Lung (tissue), 12 donors: ENCODE results near the gene GTF3C5. TPM values are rescaled to one million over a fixed set of nuclear protein-coding genes. Genes with fewer than 3 reads are reported as not detected.

ENCODE experiments used
- ATAC-seq: fragments of 200-7000 bp; cut with Tn5 transposase; one replicate; pipeline ENCODE4 v1.9.1; 2020; ENCODE audit warnings: moderate number of reproducible peaks; ENCODE audit not compliant: insufficient read depth, low FRiP score
- DNase-seq, 3 donors: peaks; one replicate each; pipeline ENCODE4 v3.0.0-alpha.2; 2013 to 2017
- H3K27ac ChIP-seq, 2 donors: one replicate each; pipeline ENCODE4 v1.5.1; 2013; ENCODE audit warnings: mild to moderate bottlenecking in 2 of 2, moderate library complexity in 2 of 2, control low read depth in 1 of 2, inconsistent platforms in 1 of 2, low read depth in 1 of 2, low read length in 1 of 2
- H3K27me3 ChIP-seq, 3 donors: one replicate each; pipeline ENCODE4 v1.5.1; 2013; ENCODE audit warnings: low read length in 2 of 3; ENCODE audit not compliant: control insufficient read depth in 3 of 3, insufficient read depth in 3 of 3
- H3K36me3 ChIP-seq, 4 donors: one replicate each; pipeline ENCODE4 v1.5.1; 2013; ENCODE audit warnings: low read length in 4 of 4, mild to moderate bottlenecking in 1 of 4, moderate library complexity in 1 of 4; ENCODE audit not compliant: control insufficient read depth in 4 of 4, insufficient read depth in 4 of 4
- H3K4me1 ChIP-seq, 5 donors: one replicate each; pipeline ENCODE4 v1.5.1; 2013; ENCODE audit warnings: low read length in 5 of 5, mild to moderate bottlenecking in 2 of 5, moderate library complexity in 1 of 5; ENCODE audit not compliant: control insufficient read depth in 5 of 5, insufficient read depth in 5 of 5
- H3K4me3 ChIP-seq: one replicate; pipeline ENCODE4 v1.5.1; 2013; ENCODE audit warnings: mild to moderate bottlenecking, control low read depth, moderate library complexity
- H3K9ac ChIP-seq, 2 donors: one replicate each; pipeline ENCODE4 v1.5.1; 2013; ENCODE audit warnings: low read length in 2 of 2, control low read depth in 1 of 2; ENCODE audit not compliant: insufficient read depth in 1 of 2
- H3K9me3 ChIP-seq, 4 donors: one replicate each; pipeline ENCODE4 v1.5.1; 2013; ENCODE audit warnings: low read length in 3 of 4, mild to moderate bottlenecking in 1 of 4, moderate library complexity in 1 of 4; ENCODE audit not compliant: control insufficient read depth in 4 of 4, insufficient read depth in 3 of 4
- WGBS, 2 donors: extraction: QIAGEN DNeasy Blood & Tissue Kit; methylation state at CpG; one replicate each; pipeline ENCODE4 v1.1.7; 2013; 5-methylcytosine and 5-hydroxymethylcytosine counted together
- polyA plus RNA-seq, 2 donors: library from polyadenylated mRNA; stranded (reverse); fragments of 200-250 nt; gene quantifications; one replicate each; pipeline ENCODE4 v1.2.1, GENCODE V29; 2013
- total RNA-seq, 2 donors: library from RNA; depleted of rRNA in 1 of 2; stranded (reverse); fragments of >200 nt in 1 of 2; gene quantifications; one replicate each; pipeline ENCODE4 v1.2.1, GENCODE V29; 2014 to 2021
- TF ChIP-seq, protein P1 (sequence below): IDR thresholded peaks from 2 replicates; pipeline ENCODE4 v1.5.1; 2012; ENCODE audit warnings: mild to moderate bottlenecking; ENCODE audit errors: control extremely low read depth, extremely low read depth
- donor health status: control.
- donor health status: control.
- donor health status: Bipolar disorder and iron deficiency.
- donor health status: healthy.
- donor health status: DM: yes; HTN: yes; CAD: no.

The GTF3C5 gene
- total and polyA plus RNA-seq, 4 donors, result 41.0 to 60.0 (median 45.5) TPM

DNA sequence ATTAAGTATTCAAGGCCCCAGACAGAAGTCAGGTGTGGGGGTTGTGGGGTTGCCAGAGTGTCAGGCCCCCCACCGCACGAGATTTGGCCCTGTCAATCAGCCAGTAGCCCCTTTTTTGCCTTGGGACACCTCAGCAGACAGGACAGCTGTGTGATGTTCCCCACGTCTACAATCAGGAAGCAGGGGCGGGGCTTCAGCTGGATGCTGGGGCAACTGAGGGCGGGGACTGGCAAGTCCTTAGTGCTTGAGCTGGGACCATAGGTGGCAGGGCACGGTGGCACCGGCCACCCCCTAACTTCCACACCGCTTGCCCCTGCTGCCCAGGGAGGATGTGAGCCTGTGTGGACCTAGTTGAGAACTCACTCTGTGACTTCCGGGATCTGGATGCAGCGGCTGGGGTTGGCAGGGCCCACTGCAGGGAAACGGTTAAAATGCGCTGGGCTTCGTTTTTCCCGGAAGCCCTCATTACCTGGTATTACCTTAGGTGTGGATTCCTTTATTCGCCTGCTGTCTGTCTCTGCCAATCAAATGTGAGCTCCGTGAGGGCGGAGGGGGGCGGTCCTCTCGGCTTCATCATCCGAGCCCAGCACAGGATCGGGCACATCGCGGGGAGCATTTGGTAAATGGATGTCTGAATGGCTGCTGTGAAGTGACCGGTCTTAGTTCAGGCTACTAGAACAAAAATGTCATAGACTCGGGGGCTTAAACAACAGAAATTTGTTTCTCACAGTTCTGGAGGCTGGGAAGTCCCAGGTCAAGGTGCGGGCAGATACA is 7.5 kb upstream of the GTF3C5 start:
- WGBS, 2 donors, result 66 to 70% methylated on average over 26 of the region's 26 CpGs

GRCh38 chr9:133026426-133026825 is 4.4 kb upstream of the GTF3C5 start:
- Histone ChIP-seq H3K9me3 (no peaks in the 10 kb centered on the region), H3K9ac (no peak overlapping the region)
- DNase-seq, result no peak

More for the DNA sequence above, 7.5 kb upstream of the GTF3C5 start:
- peak in 2 of 3 donors; percentile 33 to 35 for DNase-seq
- no peaks in the 10 kb centered on the region for H3K36me3 ChIP-seq
- no peak overlapping the region for H3K9ac ChIP-seq
- TF ChIP-seq, protein P1, sequence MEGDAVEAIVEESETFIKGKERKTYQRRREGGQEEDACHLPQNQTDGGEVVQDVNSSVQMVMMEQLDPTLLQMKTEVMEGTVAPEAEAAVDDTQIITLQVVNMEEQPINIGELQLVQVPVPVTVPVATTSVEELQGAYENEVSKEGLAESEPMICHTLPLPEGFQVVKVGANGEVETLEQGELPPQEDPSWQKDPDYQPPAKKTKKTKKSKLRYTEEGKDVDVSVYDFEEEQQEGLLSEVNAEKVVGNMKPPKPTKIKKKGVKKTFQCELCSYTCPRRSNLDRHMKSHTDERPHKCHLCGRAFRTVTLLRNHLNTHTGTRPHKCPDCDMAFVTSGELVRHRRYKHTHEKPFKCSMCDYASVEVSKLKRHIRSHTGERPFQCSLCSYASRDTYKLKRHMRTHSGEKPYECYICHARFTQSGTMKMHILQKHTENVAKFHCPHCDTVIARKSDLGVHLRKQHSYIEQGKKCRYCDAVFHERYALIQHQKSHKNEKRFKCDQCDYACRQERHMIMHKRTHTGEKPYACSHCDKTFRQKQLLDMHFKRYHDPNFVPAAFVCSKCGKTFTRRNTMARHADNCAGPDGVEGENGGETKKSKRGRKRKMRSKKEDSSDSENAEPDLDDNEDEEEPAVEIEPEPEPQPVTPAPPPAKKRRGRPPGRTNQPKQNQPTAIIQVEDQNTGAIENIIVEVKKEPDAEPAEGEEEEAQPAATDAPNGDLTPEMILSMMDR, result no peak
- ATAC-seq, result no peak
- no peak overlapping the region for H3K27ac ChIP-seq
- no peaks in the 10 kb centered on the region for H3K9me3 ChIP-seq
- H3K27me3 ChIP-seq, result no peaks in the 10 kb centered on the region
- H3K4me1 ChIP-seq, result no peaks in the 10 kb centered on the region
- H3K4me3 ChIP-seq, result no peak overlapping the region

GRCh38 chr9:133027134-133027533 is 3.7 kb upstream of the GTF3C5 start:
- ATAC-seq (no peak), DNase-seq (no peak)
- Histone ChIP-seq H3K27me3 (no peaks in the 10 kb centered on the region), H3K9ac (no peak overlapping the region), H3K4me3 (no peak overlapping the region), H3K36me3 (no peaks in the 10 kb centered on the region), H3K27ac (no peak overlapping the region), H3K9me3 (no peaks in the 10 kb centered on the region), H3K4me1 (peaks cover 5 to 14% (median 10%) of the 10 kb centered on the region in 5 donors)
- 51 to 55% methylated on average over 5 of the region's 5 CpGs for WGBS, 2 donors
- TF ChIP-seq, protein P1, result no peak

More at GRCh38 chr9:133026426-133026825, 4.4 kb upstream of the GTF3C5 start:
- ATAC-seq, result no peak
- 67 to 71% methylated on average over 3 of the region's 3 CpGs for WGBS, 2 donors
- H3K27me3 ChIP-seq, result no peaks in the 10 kb centered on the region
- TF ChIP-seq, protein P1, result no peak
- no peaks in the 10 kb centered on the region for H3K36me3 ChIP-seq
- H3K4me3 ChIP-seq, result no peak overlapping the region
- H3K4me1 ChIP-seq, result peaks cover under 1 to 7% (median 4%) of the 10 kb centered on the region in 5 donors
- H3K27ac ChIP-seq, result no peak overlapping the region
